OCI-LY7 (cell line): Measurements from ENCODE around the gene GARIN5B.

Experiments
- EZH2phosphoT487 ChIP-seq: fragments of 200-600 bp; sonication (generic); IDR thresholded peaks from 2 replicates; pipeline ENCODE4 v1.6.1; 2018; ENCODE audit warnings: low read depth, borderline replicate concordance, mild to moderate bottlenecking, mixed run types, antibody characterized with exemption, low read length, moderate library complexity, mixed read lengths
- TF ChIP-seq, protein P1 (sequence below): fragments of 200-600 bp; sonication (generic); conservative IDR thresholded peaks from 2 replicates; pipeline ENCODE4 v1.5.1; 2014; ENCODE audit warnings: mild to moderate bottlenecking, antibody characterized with exemption, low read length, moderate library complexity, mixed read lengths

DNA sequence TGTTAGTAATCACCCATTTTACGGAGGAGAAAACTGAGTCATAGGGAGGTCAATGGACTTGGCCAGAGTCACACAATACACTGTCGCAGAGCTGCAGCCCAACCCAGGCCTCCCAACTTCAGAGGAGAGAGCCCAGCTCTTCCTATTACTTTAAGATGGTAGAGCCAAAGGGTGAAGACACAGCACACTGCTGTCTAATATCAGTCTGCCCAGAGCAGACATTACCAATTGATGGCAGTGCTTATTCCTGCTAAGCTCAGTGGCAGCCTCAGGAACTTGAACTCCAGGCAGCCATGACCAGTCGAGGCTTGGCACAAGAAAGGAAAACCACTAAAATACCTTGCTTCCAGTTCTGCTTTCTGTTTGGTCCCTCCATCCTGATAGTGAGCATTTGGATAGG, 56.3 kb downstream of the GARIN5B start:
- TF ChIP-seq, protein P1, sequence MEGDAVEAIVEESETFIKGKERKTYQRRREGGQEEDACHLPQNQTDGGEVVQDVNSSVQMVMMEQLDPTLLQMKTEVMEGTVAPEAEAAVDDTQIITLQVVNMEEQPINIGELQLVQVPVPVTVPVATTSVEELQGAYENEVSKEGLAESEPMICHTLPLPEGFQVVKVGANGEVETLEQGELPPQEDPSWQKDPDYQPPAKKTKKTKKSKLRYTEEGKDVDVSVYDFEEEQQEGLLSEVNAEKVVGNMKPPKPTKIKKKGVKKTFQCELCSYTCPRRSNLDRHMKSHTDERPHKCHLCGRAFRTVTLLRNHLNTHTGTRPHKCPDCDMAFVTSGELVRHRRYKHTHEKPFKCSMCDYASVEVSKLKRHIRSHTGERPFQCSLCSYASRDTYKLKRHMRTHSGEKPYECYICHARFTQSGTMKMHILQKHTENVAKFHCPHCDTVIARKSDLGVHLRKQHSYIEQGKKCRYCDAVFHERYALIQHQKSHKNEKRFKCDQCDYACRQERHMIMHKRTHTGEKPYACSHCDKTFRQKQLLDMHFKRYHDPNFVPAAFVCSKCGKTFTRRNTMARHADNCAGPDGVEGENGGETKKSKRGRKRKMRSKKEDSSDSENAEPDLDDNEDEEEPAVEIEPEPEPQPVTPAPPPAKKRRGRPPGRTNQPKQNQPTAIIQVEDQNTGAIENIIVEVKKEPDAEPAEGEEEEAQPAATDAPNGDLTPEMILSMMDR: no peak
- TF ChIP-seq EZH2phosphoT487: no peak
